Ascending aorta (tissue), 2 donors: Measurements from ENCODE around the gene CLTA. TPM values are rescaled to one million over a fixed set of nuclear protein-coding genes. Genes with fewer than 3 reads are reported as not detected.
A peak's percentile ranks its signal among the peaks of the same experiment; 100 is the strongest.

Source experiments
- DNase-seq, 2 donors: peaks; one replicate each; pipeline ENCODE4 v3.0.0-alpha.2; 2019; ENCODE audit warnings: low spot score in 2 of 2
- H3K27ac ChIP-seq, 2 donors: fragments of 200-600 bp; sonication (generic); one replicate each; pipeline ENCODE4 v1.5.1; 2016 to 2017; ENCODE audit warnings: mild to moderate bottlenecking in 1 of 2
- H3K27me3 ChIP-seq: fragments of 200-600 bp; sonication (generic); one replicate; pipeline ENCODE4 v1.5.1; 2017
- H3K36me3 ChIP-seq, 2 donors: fragments of 200-600 bp; sonication (generic); one replicate each; pipeline ENCODE4 v1.5.1; 2016
- H3K4me1 ChIP-seq, 2 donors: fragments of 200-600 bp; sonication (generic); one replicate each; pipeline ENCODE4 v1.5.1; 2016 to 2017; ENCODE audit warnings: mild to moderate bottlenecking in 1 of 2
- H3K4me3 ChIP-seq, 2 donors: fragments of 200-600 bp; sonication (generic); one replicate each; pipeline ENCODE4 v1.5.1; 2016 to 2017; ENCODE audit warnings: mild to moderate bottlenecking in 1 of 2
- H3K9me3 ChIP-seq, 2 donors: fragments of 200-600 bp; sonication (generic); one replicate each; pipeline ENCODE4 v1.5.1; 2016
- intact Hi-C: fragments of 100-400 bp; cut with DNase I; formaldehyde crosslinking; loops from one replicate; pipeline ENCODE4 v1.15.1; 2023
- total RNA-seq: library from RNA; depleted of rRNA; stranded (reverse); fragments of >200 nt; gene quantifications from one replicate; pipeline ENCODE4 v1.1.0, GENCODE V29; 2016
- TF ChIP-seq, protein P1 (sequence below), 3 experiments: fragments of 200-600 bp in 2 of 3; fragments of 450-650 bp in 1 of 3; sonication (generic) in 2 of 3; IDR thresholded peaks; one replicate each; pipeline ENCODE4 v1.5.1; 2016 to 2019; ENCODE audit warnings: antibody characterized with exemption in 3 of 3, mild to moderate bottlenecking in 1 of 3, moderate library complexity in 1 of 3

CLTA gene
- total RNA-seq, 1 donor from 2014 or later: 222 TPM

DNA sequence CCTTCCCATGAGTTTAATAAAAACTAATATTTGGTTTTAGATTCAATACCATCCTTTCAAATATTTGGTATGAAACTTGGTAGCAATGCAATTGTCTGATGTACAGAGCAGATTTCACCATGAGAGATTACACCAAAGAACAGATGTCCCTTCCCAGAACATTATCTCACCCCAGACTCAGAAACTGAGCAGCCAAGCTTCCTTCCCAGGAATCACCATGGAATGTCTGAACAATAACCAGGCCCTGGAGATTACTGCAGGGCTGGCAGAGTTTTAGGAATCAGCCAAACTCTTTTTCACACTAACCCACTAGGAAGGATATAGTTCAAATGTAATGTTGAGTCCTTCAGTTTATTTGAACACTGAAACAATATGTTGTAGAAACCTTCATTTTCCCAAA, 23.9 kb downstream of the CLTA start:
- Histone ChIP-seq H3K4me3 (no peak overlapping the region), H3K27ac (peak overlapping the region; percentile 2 to 21), H3K27me3 (no peaks in the 10 kb centered on the region), H3K36me3 (peaks cover 46 to 70% of the 10 kb centered on the region in 2 donors), H3K9me3 (no peaks in the 10 kb centered on the region), H3K4me1 (peaks cover 0 to 17% of the 10 kb centered on the region in 2 donors)
- no peak for DNase-seq
- TF ChIP-seq, protein P1, sequence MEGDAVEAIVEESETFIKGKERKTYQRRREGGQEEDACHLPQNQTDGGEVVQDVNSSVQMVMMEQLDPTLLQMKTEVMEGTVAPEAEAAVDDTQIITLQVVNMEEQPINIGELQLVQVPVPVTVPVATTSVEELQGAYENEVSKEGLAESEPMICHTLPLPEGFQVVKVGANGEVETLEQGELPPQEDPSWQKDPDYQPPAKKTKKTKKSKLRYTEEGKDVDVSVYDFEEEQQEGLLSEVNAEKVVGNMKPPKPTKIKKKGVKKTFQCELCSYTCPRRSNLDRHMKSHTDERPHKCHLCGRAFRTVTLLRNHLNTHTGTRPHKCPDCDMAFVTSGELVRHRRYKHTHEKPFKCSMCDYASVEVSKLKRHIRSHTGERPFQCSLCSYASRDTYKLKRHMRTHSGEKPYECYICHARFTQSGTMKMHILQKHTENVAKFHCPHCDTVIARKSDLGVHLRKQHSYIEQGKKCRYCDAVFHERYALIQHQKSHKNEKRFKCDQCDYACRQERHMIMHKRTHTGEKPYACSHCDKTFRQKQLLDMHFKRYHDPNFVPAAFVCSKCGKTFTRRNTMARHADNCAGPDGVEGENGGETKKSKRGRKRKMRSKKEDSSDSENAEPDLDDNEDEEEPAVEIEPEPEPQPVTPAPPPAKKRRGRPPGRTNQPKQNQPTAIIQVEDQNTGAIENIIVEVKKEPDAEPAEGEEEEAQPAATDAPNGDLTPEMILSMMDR (IDR thresholded peaks at IDR 0.05): no peak
- intact Hi-C loops: no loop called here

DNA sequence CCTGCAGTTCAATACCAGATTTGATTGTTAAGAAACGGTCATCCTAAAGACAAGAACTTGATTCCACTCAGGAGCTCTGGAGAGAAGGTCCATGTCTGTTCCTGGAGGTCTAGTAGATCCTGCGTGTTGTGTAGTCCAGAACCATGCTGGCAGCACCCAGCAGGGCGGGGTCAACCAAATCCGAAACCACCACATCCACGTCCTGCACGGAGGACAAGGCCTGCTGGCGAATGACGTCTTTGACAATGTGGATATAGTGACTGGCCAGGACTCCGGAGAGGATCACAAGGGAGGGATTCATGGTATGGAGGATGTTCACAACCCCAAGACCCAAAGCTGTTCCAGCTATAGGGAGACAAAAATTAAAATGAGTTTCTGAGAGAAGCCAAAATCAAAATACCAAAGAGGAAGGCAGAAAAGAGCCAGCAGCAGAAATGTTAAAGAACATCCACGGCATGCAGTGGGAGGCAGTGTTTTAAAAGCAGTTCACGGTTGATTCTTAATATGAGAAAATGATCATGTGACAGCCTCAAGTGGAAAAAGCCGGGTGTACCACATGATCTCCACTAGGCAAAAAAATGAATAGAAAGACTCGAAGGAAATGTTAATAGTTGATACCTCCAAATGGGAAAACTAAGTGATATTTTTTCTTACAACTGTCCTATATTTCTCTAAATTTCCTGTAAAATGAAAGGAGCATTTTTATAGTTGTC, 26.7 kb downstream of the CLTA start:
- H3K36me3 ChIP-seq: peaks cover 58 to 70% of the 10 kb centered on the region in 2 donors
- TF ChIP-seq, protein P1 (IDR thresholded peaks at IDR 0.05): peak in 1 of 3 experiments; percentile 7

DNA sequence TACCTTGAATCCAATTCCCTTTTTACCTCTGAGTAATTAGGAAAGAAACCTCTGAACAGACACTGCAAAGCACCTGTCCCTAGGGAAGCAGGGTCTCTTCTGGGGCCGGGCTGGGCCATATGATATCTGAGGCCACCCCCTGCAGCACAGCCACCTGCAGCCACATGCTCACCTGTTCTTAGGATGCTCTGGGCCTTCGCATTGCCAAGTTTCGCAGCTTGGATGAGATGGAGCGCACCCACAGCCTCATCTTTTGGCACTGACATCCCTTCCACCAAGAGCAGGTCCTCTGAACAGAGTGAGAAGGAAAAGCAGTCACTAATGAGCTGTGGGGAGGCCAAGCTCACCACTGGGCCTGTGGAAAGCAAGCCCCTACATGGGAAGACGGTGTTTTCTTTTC, 27.3 kb downstream of the CLTA start:
- intact Hi-C loops: no loop called here
- no peaks in the 10 kb centered on the region for H3K27me3 ChIP-seq
- H3K27ac ChIP-seq: no peak overlapping the region
- peaks cover 59 to 73% of the 10 kb centered on the region in 2 donors for H3K36me3 ChIP-seq
- peaks cover 0 to 12% of the 10 kb centered on the region in 2 donors for H3K4me1 ChIP-seq
- H3K4me3 ChIP-seq: no peak overlapping the region
- no peak for DNase-seq
- H3K9me3 ChIP-seq: no peaks in the 10 kb centered on the region
- TF ChIP-seq, protein P1 (IDR thresholded peaks at IDR 0.05): no peak

More for the DNA sequence above, 26.7 kb downstream of the CLTA start:
- intact Hi-C loops: no loop called here
- Histone ChIP-seq H3K9me3 (no peaks in the 10 kb centered on the region), H3K4me3 (no peak overlapping the region), H3K27ac (no peak overlapping the region), H3K27me3 (no peaks in the 10 kb centered on the region), H3K4me1 (peaks cover 0 to 12% of the 10 kb centered on the region in 2 donors)
- DNase-seq: no peak

DNA sequence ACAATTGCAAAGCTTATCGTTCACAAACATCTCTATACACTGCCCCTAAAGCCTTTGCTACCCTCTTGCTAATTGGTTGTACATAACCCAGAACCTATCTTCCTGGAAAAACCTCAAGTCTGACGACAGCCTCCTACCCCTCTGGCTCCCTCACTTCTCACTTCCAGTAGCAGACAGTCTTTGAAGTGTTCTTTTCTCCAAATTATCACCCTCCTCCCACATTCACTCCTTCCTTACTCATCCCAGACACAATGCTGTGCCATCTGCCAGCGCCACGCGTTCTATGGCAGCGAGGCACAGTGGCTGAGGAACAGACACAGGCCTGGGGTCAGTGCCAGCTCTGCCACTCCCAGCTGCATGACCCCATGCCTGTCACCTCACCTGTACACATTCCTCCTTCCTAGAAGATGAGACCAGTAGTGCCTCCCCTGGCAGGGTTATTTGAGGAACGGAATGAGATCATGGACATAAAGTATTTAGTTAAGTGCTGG, 27.7 kb downstream of the CLTA start:
- no peak overlapping the region for H3K27ac ChIP-seq
- peaks cover 0 to 12% of the 10 kb centered on the region in 2 donors for H3K4me1 ChIP-seq
- H3K27me3 ChIP-seq: no peaks in the 10 kb centered on the region
- intact Hi-C loops: no loop called here
- H3K9me3 ChIP-seq: no peaks in the 10 kb centered on the region
- TF ChIP-seq, protein P1 (IDR thresholded peaks at IDR 0.05): no peak
- H3K36me3 ChIP-seq: peaks cover 63 to 78% of the 10 kb centered on the region in 2 donors
- DNase-seq: no peak
- H3K4me3 ChIP-seq: no peak overlapping the region

DNA sequence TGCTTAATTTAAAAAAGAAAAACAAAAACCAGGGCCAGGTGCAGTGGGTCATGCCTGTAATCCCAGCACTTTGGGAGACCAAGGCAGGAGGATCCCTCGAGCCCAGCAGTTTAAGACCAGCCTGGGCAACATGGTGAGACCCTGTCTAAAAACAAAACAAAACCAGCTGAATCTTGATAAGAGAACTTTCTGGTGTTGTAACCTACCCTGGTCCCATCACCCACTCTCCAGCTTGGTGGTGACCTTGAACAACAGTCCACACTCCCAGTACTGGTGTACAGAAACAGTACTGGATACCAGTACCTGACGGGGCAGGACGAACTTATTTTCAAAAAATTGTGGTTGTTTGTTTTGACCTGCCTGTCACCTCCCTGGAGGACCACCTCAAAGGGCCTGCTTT, 30.9 kb downstream of the CLTA start:
- no peak overlapping the region for H3K4me3 ChIP-seq
- TF ChIP-seq, protein P1 (IDR thresholded peaks at IDR 0.05): no peak
- no peak overlapping the region for H3K27ac ChIP-seq
- H3K36me3 ChIP-seq: peaks cover 76 to 96% of the 10 kb centered on the region in 2 donors
- H3K9me3 ChIP-seq: no peaks in the 10 kb centered on the region
- DNase-seq: no peak
- intact Hi-C loops: no loop called here
- H3K4me1 ChIP-seq: no peaks in the 10 kb centered on the region
- no peaks in the 10 kb centered on the region for H3K27me3 ChIP-seq
